Activated CD4-positive, alpha-beta memory T cell treated with anti-CD3 and anti-CD28 coated beads, Interleukin-2, amount 10 ng/mL, durations not matched to agents 7 days and 5 days (primary cell): ENCODE measurements around the gene HOXA10. TPM values are rescaled to one million over a fixed set of nuclear protein-coding genes. Genes with fewer than 3 reads are reported as not detected.

Experiments
- CTCF ChIA-PET: fragments of 350-600 bp; sonication (Branson Sonifier 250); formaldehyde crosslinking; loops from one replicate; lab custom pipeline; 2021; ENCODE audit warnings: antibody characterized with exemption, inconsistent platforms; lab: Charles Lee
- POLR2A ChIA-PET: fragments of 350-600 bp; sonication (Branson Sonifier 250); formaldehyde crosslinking; loops from one replicate; lab custom pipeline; 2021; ENCODE audit warnings: antibody characterized with exemption; lab: Charles Lee
- DNase-seq: peaks from one replicate; pipeline ENCODE4 v3.0.0-alpha.2; 2020
- H3K27ac Mint-ChIP-seq: one replicate; pipeline ENCODE4 v1.8.0; 2021; ENCODE audit warnings: mild to moderate bottlenecking, mixed read lengths
- H3K27me3 Mint-ChIP-seq: one replicate; pipeline ENCODE4 v1.8.0; 2021; ENCODE audit warnings: mixed read lengths
- H3K36me3 Mint-ChIP-seq: one replicate; pipeline ENCODE4 v1.8.0; 2021; ENCODE audit warnings: low read depth, mixed read lengths
- H3K4me1 Mint-ChIP-seq: one replicate; pipeline ENCODE4 v1.8.0; 2021; ENCODE audit warnings: mixed read lengths
- H3K4me3 Mint-ChIP-seq: one replicate; pipeline ENCODE4 v1.8.0; 2021; ENCODE audit warnings: mild to moderate bottlenecking, mixed read lengths
- H3K9me3 Mint-ChIP-seq: one replicate; pipeline ENCODE4 v1.8.0; 2021; ENCODE audit warnings: mixed read lengths
- total RNA-seq, 2 experiments: library from RNA; stranded (reverse); gene quantifications; one replicate each; pipeline ENCODE4 v1.2.3, GENCODE V29; 2021

Gene HOXA10
- total RNA-seq, 2 experiments from 2014 or later: not detected

DNA sequence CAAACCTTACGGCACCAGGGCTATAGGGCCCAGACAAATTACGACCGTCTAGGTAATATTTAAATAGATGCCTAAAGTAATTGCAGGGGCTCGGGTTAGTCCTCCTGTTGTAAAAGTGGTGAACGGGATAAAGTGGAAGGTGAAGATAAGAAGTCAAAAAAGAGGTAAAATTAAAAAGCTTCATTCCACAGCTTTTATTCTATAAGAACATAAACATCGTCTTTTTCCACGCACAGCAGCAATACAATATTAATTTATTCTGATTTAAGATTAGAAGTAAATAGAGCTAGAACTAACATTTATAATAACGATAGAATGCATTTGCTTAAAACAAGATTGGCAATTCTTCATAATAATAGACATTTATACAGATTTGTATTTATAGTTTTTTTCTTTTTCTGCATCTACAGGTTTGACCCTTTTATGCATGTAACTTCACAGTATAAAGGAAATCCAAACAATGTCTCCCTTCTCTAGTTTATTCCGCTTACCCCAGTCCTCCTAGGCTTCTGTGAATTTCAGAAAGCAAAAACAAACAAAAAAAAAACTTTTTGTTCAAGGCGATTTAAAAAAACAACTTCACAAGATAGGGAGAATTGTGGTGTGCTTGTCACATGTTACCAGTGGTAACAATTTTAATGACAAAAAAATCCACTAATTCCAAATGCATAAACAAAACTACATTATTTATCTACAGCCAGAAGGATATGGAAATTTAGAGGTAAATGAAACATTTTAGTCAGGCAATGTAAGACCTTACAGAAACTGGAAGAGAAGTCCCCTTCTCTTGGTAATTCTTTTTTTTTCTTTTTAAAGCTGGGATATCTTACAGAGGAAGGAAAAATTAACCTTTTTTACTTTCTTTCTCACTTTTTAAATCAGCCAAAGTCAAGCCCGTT, 3.4 kb downstream of the HOXA10 start:
- Mint-ChIP-seq H3K4me1 (peaks cover 13% of the 10 kb centered on the region), H3K27ac (no peak overlapping the region), H3K36me3 (no peaks in the 10 kb centered on the region), H3K27me3 (peaks cover 73% of the 10 kb centered on the region), H3K4me3 (no peak overlapping the region), H3K9me3 (no peaks in the 10 kb centered on the region)
- DNase-seq: no peak
- ChIA-PET POLR2A (no interaction called here), CTCF (interaction anchor here (0.9 to 2.2 kb wide), 2 partner anchors 10 to 20 kb away, joined by 3 to 6 read pairs; no protein-coding TSS in a partner anchor)

DNA sequence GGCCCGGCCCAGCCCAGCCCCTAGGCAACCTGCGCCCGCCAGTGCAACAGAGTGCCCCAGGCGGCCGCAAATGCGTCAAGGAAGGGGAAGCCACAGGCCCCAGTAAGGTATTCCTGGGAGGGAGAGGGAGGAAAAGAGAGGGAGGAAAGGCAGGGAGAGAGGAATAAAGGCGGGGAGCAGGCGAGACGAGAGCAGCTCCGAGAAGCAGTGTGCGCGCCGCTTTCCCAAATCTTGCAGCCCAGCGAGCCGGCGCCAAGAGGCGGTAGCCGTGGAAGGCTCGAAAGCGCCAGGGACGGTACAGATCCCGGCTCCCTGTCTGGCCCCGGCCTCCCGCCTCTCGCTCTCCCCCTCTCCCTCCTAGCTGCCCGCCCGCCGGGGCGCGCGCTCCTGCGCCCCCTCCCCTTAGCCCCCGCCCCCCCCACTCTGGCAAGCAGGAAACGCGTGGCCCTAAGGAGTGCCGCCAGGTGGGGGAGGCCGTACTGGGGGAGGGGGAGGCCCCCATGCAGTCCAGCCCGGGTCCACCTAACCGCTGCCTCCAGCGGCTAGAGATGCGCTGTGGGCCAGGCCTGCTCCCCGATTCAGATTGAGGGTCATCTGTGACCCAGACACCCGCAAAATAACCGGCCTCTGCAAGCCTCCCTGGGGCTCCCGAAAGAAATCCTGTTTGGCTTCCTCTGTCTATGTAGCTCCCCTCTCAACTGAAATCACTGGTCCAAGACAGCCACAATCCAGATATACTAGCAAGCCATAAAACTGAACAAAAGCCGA, 4.3 kb downstream of the HOXA10 start:
- ChIA-PET POLR2A (no interaction called here), CTCF (interaction anchor here (0.9 to 2.2 kb wide), 2 partner anchors 9 to 19 kb away, joined by 3 to 6 read pairs; no protein-coding TSS in a partner anchor)
- H3K27me3 Mint-ChIP-seq: peaks cover 71% of the 10 kb centered on the region
- H3K4me3 Mint-ChIP-seq: no peak overlapping the region
- H3K27ac Mint-ChIP-seq: no peak overlapping the region
- H3K4me1 Mint-ChIP-seq: peaks cover 15% of the 10 kb centered on the region
- no peaks in the 10 kb centered on the region for H3K36me3 Mint-ChIP-seq
- H3K9me3 Mint-ChIP-seq: no peaks in the 10 kb centered on the region
- no peak for DNase-seq

DNA sequence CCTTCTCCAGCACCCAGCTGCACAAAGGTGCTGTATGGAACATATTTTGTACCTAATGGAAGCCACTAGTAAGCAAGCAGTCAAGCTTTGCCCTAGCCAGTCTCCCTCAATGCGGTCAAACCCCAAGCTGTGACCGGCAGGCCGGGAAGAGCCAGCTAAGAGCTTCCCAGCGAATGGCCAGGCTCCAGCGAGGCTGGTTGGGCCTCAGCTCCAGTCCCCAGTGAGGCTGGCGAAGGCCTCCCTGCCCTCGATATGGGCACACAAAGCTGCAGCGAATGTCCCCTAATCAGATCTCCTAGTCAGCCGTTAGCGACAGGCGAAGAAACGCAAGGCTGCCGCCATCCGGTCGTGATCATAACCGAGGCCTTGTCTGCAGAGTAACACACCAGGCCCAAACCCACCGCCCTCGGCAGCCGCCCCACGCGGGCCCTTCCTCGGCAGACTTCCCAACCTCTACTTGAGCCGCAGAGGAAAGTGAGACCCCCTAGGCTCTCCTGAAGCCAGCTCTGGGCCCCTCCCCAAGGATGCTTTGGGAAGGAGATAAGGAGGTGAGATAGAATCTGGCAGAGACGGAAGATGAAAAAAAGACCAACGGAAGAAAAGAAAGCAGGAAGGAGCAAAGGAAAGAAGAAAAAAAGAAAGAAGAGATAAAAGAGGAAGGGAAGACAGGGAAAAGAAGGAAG, 5.7 kb downstream of the HOXA10 start:
- CTCF ChIA-PET: interaction anchor here (0.7 to 1.5 kb wide), 2 partner anchors 12 to 76 kb away, joined by 3 to 5 read pairs; no protein-coding TSS in a partner anchor
- H3K36me3 Mint-ChIP-seq: no peaks in the 10 kb centered on the region
- peak overlapping the region; percentile 2 for H3K27ac Mint-ChIP-seq
- H3K27me3 Mint-ChIP-seq: peaks cover 78% of the 10 kb centered on the region
- peak overlapping the region; percentile 3 for H3K4me3 Mint-ChIP-seq
- peaks cover 17% of the 10 kb centered on the region for H3K4me1 Mint-ChIP-seq
- DNase-seq: no peak
- POLR2A ChIA-PET: interaction anchor here (1.5 kb wide), 1 partner anchor 11 kb away, joined by 3 read pairs; no protein-coding TSS in a partner anchor
- no peaks in the 10 kb centered on the region for H3K9me3 Mint-ChIP-seq

DNA sequence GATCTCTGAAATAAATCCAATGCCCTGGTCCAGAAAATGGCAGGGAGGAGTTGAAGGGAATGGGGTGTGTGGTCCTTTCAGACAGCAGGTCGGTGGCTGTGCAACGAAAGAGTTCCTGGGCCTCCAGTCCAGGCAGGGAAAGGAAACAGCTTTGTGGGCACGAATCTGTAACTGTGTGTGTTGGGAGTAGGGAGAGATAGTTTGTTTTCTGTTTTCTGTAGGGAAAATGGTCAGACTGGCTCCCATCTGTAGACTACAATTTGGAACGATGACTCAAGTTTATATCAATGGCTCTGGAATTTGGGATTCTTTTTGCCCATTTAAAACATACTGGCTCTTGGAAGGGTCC, 6.2 kb downstream of the HOXA10 start:
- no peaks in the 10 kb centered on the region for H3K36me3 Mint-ChIP-seq
- POLR2A ChIA-PET: interaction anchor here (0.6 to 1.5 kb wide), 2 partner anchors 12 to 21 kb away, joined by 3 read pairs; no protein-coding TSS in a partner anchor
- no peak for DNase-seq
- CTCF ChIA-PET: interaction anchor here (1.5 kb wide), 1 partner anchor 12 kb away, joined by 5 read pairs; no protein-coding TSS in a partner anchor
- no peak overlapping the region for H3K4me3 Mint-ChIP-seq
- peaks cover 17% of the 10 kb centered on the region for H3K4me1 Mint-ChIP-seq
- peaks cover 82% of the 10 kb centered on the region for H3K27me3 Mint-ChIP-seq
- no peaks in the 10 kb centered on the region for H3K9me3 Mint-ChIP-seq
- no peak overlapping the region for H3K27ac Mint-ChIP-seq

- Mint-ChIP-seq H3K4me1 (peaks cover 10% of the 10 kb centered on the region), H3K9me3 (no peaks in the 10 kb centered on the region), H3K36me3 (no peaks in the 10 kb centered on the region), H3K4me3 (no peak overlapping the region), H3K27ac (peak overlapping the region; percentile 67), H3K27me3 (peaks cover 84% of the 10 kb centered on the region)
- POLR2A ChIA-PET: interaction anchor here (1.0 kb wide), 1 partner anchor 14 kb away, joined by 3 read pairs; no protein-coding TSS in a partner anchor
- CTCF ChIA-PET: interaction anchor here (1.0 to 1.5 kb wide), 2 partner anchors 17 to 1312 kb away, joined by 3 read pairs; no protein-coding TSS in a partner anchor
- no peak for DNase-seq
These were observed 7.3 kb downstream of the HOXA10 start for GRCh38 chr7:27166531-27167505.

DNA sequence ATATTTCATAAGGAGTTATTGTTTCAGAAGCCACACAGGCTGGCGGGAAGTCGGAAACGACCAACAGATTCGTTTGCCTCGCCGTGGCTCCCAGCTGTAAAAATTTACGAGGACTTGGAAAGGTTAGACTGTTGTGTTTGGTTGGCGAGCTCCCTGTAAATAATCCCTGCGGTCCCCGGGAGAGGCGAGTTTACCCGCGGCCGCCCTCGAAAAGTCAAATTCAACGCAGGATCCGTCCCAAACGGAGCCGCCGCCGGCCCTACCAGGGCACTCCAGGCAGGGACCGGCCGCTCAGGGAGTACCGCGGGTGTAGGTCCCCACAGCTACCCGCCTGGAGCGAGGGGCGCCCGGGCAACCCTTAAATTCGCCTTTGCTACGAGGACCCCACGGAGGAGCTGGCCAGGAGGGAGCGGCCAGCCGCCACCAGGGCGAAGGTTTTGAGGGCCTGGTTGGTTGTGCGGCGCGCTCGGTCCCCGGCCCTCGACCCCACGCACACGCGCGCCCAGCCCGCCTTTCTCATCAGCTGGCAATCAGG, 8.1 kb downstream of the HOXA10 start:
- H3K27me3 Mint-ChIP-seq: peaks cover 81% of the 10 kb centered on the region
- DNase-seq: no peak
- POLR2A ChIA-PET: interaction anchor here (1.0 kb wide), 1 partner anchor 13 kb away, joined by 3 read pairs; no protein-coding TSS in a partner anchor
- H3K9me3 Mint-ChIP-seq: no peaks in the 10 kb centered on the region
- H3K4me1 Mint-ChIP-seq: peaks cover 11% of the 10 kb centered on the region
- H3K36me3 Mint-ChIP-seq: no peaks in the 10 kb centered on the region
- CTCF ChIA-PET: interaction anchor here (1.0 to 1.5 kb wide), 2 partner anchors 16 to 1312 kb away, joined by 3 read pairs; no protein-coding TSS in a partner anchor
- H3K4me3 Mint-ChIP-seq: no peak overlapping the region
- H3K27ac Mint-ChIP-seq: peak overlapping the region; percentile 65

DNA sequence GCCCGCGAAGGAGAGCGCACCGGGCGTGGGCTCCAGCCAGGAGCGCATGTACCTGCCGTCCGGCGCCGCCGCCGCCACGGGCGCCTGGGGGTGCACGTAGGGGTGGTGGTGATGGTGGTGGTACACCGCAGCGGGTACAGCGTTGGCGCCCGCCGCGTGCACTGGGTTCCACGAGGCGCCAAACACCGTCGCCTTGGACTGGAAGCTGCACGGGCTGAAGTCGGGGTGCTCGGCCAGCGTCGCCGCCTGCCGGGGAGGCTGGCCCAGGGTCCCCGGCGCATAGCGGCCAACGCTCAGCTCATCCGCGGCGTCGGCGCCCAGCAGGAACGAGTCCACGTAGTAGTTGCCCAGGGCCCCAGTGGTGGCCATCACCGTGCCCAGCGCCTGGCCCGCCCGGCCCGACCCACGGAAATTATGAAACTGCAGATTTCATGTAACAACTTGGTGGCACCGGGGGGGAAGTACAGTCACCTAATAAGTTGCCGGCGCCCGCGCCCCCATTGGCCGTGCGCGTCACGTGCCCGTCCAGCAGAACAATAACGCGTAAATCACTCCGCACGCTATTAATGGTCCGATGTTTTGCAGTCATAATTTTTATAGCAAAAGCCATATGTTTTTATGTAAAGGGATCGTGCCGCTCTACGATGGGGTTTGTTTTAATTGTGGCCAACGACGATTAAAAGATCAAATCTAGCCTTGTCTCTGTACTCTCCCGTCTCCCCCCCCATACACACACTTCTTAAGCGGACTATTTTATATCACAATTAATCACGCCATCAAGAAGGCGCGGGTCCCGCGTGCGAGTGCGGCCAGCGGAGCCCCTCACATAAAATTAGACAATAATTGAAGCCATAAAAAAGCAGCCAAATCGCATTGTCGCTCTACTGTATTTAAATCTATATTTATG, 8.8 kb downstream of the HOXA10 start, which contains the start of gene HOXA9:
Gene HOXA9, minus strand, starts transcription at position 449 of the 907 bp plus-strand sequence. Its CDS starts 80 bp downstream, at position 369.
- Mint-ChIP-seq H3K4me1 (peaks cover 12% of the 10 kb centered on the region), H3K36me3 (no peaks in the 10 kb centered on the region), H3K4me3 (peak within 1 kb of the TSS; percentile 30), H3K27me3 (peaks cover 79% of the 10 kb centered on the region), H3K27ac (peak within 1 kb of the TSS; percentile 65), H3K9me3 (no peaks in the 10 kb centered on the region)
- ChIA-PET POLR2A (no interaction called here), CTCF (interaction anchor here (1.5 kb wide), 1 partner anchor 1311 kb away, joined by 3 read pairs; no protein-coding TSS in a partner anchor)
- no peak for DNase-seq

- CTCF ChIA-PET: no interaction called here
These were observed 9.6 kb downstream of the HOXA10 start for GRCh38 chr7:27164367-27165088.

DNA sequence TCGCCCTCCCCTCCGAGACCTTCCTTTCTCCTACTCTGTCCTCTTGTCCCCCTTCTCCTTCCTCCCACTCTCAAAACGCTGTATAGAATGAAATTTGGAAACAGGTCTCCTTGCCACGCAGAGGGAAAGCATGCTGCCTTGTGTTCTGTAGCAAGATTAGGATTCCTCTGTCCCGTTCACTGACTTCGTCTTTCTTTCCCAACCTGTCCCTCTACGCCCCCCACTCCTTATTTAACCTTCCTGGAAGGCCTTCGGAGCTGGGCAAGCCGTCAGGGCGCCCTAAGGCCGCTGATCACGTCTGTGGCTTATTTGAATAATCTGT, 10.1 kb downstream of the HOXA10 start:
- H3K27ac Mint-ChIP-seq: no peak overlapping the region
- H3K4me1 Mint-ChIP-seq: peaks cover 19% of the 10 kb centered on the region
- H3K9me3 Mint-ChIP-seq: no peaks in the 10 kb centered on the region
- no peak for DNase-seq
- ChIA-PET POLR2A (no interaction called here), CTCF (no interaction called here)
- no peaks in the 10 kb centered on the region for H3K36me3 Mint-ChIP-seq
- peaks cover 85% of the 10 kb centered on the region for H3K27me3 Mint-ChIP-seq
- no peak overlapping the region for H3K4me3 Mint-ChIP-seq

More at GRCh38 chr7:27164367-27165088, 9.6 kb downstream of the HOXA10 start:
- H3K4me1 Mint-ChIP-seq: peaks cover 19% of the 10 kb centered on the region
- peaks cover 82% of the 10 kb centered on the region for H3K27me3 Mint-ChIP-seq
- H3K9me3 Mint-ChIP-seq: no peaks in the 10 kb centered on the region
- H3K27ac Mint-ChIP-seq: no peak overlapping the region
- no peak for DNase-seq
- H3K36me3 Mint-ChIP-seq: no peaks in the 10 kb centered on the region
- H3K4me3 Mint-ChIP-seq: peak overlapping the region; percentile 24
- POLR2A ChIA-PET: no interaction called here
